ENCODE results near the gene ATPAF2.

DNA sequence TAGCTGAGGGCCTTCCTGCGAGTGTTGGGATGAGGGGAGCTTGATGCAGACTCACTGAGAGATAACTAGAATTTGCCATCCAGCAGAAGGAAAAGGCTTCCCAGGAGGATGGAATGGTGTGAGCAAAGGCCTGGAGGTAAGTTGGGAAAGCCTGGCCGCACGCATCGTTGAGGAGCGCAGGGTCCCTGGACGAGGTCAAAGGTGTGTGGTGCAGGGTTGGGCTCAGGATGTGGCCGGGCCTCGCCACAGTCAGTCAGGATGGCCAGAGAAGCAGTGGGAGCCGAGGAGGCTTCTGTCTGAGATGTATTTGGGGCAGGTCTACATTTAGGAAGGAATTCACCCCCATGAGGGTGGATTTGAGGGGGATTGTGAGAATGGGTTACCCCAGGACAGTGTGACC lies 49.9 kb downstream of the ATPAF2 start:
- TF ChIP-seq, protein P1, sequence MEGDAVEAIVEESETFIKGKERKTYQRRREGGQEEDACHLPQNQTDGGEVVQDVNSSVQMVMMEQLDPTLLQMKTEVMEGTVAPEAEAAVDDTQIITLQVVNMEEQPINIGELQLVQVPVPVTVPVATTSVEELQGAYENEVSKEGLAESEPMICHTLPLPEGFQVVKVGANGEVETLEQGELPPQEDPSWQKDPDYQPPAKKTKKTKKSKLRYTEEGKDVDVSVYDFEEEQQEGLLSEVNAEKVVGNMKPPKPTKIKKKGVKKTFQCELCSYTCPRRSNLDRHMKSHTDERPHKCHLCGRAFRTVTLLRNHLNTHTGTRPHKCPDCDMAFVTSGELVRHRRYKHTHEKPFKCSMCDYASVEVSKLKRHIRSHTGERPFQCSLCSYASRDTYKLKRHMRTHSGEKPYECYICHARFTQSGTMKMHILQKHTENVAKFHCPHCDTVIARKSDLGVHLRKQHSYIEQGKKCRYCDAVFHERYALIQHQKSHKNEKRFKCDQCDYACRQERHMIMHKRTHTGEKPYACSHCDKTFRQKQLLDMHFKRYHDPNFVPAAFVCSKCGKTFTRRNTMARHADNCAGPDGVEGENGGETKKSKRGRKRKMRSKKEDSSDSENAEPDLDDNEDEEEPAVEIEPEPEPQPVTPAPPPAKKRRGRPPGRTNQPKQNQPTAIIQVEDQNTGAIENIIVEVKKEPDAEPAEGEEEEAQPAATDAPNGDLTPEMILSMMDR (IDR thresholded peaks at IDR 0.05; ENCODE audit: poor library complexity), result no peak
- no peak for TF ChIP-seq EZH2phosphoT487 (IDR thresholded peaks at IDR 0.05; ENCODE audit: low read depth, severe bottlenecking, unreplicated experiment)
- TF ChIP-seq EZH2 (IDR thresholded peaks at IDR 0.05; ENCODE audit: borderline replicate concordance), result no peak
